GM21619 (cell line): ENCODE results near the gene ZDHHC16.
"Not testable (repeated sequence)": the region's sequence is repeated elsewhere in the genome, so short reads cannot be mapped to it uniquely, and the experiment has no call there.

ENCODE experiments used
- ATAC-seq: cut with Tn5 transposase; IDR thresholded peaks from one replicate; pipeline ENCODE4 v1.9.1; 2021; ENCODE audit not compliant: unreplicated experiment

The ZDHHC16 gene

GRCh38 chr10:97434055-97434454 is 11.9 kb upstream of the ZDHHC16 start:
- no peak for ATAC-seq

DNA sequence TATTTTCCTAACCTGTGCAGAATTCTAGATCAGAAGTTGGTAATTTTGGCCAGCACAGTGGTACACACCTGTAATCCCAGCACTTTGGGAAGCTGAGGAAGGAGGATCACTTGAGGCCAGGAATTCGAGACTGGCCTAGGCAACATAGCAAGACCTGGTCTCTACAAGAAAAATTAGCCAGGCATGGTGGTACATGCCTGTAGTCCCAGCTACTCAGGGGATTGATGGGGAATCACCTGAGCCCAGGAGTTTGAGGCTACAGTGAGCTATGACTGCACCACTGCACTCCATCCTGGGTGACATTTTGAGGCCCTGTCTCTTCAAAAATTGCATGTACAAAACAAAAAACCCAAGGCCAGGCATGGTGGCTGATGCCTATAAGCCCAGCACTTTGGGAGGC is 11.4 kb upstream of the ZDHHC16 start:
- ATAC-seq: no peak

DNA sequence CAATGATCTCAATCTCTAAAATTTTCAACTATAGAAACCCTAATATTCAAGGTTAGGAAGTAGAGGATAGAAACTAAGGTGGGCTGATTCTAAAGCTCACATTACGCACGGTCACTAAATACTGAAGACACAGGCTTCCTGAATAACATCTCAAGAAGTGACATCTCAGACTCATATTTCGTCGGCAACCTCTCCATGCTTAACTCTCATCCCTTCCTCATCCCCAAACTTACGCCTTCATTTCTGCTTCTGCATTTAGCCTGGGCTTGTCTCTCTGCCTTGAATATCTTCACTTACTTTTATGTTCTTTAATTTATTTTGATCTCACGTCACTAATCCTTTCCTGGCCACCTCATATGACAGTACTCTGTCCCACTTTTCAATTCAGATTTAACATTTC is 10.8 kb upstream of the ZDHHC16 start:
- ATAC-seq: no peak

GRCh38 chr10:97442277-97442676 is 3.7 kb upstream of the ZDHHC16 start:
- no peak for ATAC-seq

GRCh38 chr10:97444212-97444611 is 1.8 kb upstream of the ZDHHC16 start:
- no peak for ATAC-seq

- no peak for ATAC-seq
Measured at GRCh38 chr10:97445357-97445721, 636 bp upstream of the ZDHHC16 start.

- ATAC-seq: no peak
Measured at GRCh38 chr10:97450828-97451227, 4.9 kb downstream of the ZDHHC16 start.

DNA sequence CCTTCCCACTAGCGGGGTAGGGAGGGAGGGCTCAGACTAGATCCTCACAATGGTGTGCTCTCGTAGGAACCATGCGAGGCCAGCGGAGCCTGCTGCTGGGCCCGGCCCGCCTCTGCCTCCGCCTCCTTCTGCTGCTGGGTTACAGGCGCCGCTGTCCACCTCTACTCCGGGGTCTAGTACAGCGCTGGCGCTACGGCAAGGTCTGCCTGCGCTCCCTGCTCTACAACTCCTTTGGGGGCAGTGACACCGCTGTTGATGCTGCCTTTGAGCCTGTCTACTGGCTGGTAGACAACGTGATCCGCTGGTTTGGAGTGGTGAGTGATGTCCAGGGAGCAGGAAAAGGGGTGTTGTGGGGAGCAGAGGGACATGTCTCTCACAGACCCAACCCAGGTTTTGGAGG is 5.6 kb downstream of the ZDHHC16 start:
- no peak for ATAC-seq

DNA sequence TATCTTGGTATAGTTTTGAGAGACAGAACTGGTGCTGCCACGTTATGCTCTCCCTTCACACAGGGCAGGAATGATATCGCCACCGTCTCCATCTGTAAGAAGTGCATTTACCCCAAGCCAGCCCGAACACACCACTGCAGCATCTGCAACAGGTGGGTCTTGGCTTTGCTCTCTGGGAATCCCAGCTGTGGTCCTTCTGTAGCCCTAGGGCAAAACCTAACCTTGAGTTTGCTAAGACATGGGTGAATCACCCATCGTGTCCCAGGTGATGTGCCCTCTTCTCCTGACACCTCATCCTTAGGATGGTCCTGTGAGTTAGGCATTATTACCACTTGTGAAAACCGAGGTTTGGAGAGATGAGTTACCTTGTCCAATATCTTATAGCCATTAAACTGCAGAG is 6.4 kb downstream of the ZDHHC16 start:
- no peak for ATAC-seq

DNA sequence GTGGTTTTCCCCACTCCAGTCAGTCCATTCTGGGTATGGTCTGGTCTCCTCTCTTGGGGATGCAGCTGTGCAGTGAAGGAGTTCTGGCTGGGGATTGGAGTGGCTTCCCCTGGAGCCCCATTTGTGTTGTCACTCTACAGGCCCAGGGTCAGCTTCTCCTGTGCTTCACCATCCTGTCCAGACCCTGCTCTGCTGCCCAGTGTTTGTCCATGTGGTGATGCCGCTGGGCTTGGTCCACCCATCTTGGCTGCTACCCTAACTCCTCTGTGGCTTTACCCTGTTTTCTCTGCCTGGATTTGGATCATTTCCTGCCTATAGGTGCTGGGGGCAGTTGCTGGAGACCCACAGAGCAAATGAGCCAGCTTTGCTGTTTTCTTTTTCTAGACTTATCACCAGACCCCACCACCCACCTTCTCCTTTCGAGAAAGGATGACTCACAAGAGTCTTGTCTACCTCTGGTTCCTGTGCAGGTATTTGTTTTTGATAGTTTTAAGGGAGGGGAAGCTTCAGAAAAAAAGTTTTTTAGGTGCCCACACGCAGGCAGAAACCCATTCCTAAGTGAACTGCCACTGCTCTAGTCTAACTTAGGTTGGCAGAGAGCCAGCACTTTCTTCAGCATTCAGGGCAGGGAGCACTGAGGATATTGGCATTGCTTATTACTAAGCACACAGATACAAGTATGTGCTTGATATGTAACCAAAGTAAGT is 8.5 kb downstream of the ZDHHC16 start:
- ATAC-seq: no peak

DNA sequence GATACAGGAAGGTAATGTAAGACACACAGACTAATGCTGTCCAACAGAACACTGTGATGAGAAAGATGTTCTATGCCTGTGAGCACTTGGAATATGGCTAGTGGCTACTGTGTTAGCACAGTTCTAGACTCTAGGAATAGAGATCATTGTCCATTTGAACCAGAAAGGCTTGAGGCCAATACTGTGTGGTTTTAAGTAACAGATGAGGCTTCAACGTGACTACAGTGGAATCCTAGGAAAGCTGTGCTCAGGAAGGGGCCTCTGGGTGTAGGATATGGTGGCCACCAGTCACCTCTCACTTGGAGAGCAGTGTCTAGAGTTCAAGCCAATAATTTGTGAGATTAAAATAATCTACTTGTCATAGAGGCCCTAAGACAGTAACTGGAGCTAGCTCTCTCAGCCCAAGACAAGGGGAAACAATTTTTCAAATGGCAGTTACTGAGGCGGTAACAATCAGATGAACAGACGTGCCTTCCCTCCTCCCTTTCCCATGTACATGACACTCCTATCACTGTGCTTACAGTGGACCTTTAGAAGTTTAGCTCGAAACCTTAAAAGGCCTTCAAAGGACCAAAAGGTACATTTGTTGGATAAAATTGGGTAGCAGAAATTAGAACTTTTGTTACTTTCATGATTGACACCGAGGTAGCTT is 10.2 kb downstream of the ZDHHC16 start:
- no peak for ATAC-seq

DNA sequence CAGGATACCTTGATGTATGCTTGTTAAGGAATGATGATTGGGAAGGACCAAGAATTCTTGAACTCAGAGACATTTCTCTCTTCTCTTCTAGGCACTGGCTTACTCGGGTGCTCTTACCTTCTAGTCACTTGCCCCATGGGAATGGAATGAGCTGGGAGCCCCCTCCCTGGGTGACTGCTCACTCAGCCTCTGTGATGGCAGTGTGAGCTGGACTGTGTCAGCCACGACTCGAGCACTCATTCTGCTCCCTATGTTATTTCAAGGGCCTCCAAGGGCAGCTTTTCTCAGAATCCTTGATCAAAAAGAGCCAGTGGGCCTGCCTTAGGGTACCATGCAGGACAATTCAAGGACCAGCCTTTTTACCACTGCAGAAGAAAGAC is 10.7 kb downstream of the ZDHHC16 start:
- ATAC-seq: no peak

DNA sequence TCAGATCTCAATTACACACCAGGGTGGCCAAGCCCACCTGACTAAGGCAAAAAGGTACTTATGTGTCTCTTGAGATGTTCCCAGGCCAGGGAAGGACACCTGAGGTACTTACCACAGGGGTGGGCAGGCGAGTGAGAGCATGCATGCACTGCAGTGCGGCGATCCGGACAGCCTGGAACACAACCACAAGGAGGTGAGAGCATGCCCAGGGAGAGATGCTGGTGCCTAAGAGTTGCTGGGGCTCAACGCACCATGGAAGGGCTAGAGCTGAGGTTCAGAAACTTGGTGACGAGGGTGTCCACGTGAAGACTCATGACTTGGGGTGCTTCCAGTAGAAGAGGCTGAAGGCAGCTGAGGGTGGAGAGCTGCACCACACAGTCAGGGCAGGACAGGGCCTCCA is 13.1 kb downstream of the ZDHHC16 start:
- ATAC-seq: no peak

DNA sequence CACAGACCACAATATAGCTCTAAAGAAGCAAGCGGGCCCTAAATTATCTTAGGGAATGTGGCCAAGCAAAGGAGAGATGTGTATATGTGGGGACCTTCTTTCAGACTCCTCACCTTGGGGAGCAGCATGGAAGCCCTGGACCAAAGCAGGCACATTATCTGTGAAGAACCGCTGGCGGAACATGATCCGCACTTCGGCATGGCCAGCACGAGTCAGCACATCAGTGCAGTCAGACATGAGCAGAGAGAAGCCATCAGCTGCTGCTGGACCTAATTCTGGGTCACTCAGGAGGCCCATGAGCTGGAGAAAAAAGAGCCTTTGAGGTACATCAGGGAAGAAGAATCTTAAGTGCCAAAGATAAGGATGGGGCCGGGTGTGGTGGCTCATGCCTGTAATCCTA is 14.0 kb downstream of the ZDHHC16 start:
- ATAC-seq: no peak

DNA sequence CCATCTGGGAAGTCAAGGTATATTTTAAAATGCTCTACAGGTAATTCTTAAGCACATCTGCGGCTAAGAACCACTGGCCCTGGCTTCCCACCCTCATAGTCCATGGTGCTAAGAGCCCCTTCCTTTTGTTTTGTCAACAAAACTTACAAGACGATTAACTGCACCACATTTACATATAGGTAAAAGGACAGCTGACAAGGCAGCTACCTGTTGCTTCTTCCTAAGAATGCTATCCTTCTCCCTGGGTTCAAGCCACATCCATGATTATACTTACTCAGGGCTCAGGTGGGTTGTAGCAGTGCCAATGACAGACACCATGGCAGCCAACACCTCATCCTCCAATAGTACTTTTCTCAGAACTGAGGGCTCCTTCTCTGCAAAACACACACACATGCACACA is 16.3 kb downstream of the ZDHHC16 start:
- ATAC-seq: no peak

DNA sequence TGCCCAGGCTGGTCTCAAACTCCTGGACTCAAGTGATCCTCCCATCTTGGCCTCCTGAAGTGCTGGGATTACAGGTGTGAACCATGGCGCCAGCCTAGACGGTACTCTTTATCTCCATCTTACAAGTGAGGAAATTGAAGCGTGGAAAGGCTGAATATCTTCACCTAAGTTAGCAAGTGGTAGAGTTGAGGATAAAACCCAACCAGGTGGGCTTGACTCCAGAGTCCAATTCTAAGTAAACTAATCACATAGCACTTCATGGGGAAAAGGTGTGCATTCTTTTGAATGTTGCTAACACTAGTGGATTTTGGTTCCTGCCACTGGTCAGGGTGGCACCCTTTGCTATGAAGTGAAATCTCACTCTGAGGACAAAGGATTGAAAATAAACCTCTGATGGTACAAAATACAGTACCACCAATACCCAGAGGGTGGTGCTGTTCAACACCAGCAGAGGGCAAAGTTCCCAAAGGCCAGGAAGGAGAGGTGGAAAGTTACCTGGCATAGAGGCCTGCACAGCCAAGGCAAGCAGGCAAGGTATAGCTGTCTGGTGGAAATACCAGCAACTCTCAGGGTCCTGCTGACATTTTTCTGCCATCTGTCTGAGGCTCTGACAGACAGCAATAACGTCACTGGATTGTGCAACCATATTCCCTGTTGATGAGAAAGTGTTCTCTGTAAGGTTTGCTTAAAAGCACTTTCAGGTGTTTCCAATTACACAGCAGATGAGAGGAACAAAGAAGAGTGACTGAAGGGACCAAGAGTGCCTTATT is 17.6 kb downstream of the ZDHHC16 start:
- no peak for ATAC-seq

- ATAC-seq: no peak
Measured at GRCh38 chr10:97464226-97464625, 18.3 kb downstream of the ZDHHC16 start.

DNA sequence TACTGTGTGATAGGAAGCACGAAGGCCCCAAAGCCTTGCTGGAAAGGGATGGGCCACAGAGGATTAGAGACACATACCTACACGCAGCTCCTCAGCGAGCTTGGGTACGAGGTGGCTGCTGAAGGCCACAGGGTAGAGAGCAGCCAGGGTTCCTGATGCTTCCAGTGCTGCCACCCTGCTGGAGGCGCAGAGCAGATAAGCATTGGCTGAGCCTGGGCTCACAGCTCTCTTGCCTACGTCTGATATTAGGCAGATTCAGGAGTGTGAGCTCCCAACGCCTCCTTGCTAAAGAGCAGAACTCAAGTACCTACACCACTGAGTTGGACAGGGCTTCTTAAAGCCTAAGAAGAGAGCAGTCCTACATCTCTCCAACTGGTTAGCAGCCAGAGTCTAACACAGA is 20.0 kb downstream of the ZDHHC16 start:
- no peak for ATAC-seq

DNA sequence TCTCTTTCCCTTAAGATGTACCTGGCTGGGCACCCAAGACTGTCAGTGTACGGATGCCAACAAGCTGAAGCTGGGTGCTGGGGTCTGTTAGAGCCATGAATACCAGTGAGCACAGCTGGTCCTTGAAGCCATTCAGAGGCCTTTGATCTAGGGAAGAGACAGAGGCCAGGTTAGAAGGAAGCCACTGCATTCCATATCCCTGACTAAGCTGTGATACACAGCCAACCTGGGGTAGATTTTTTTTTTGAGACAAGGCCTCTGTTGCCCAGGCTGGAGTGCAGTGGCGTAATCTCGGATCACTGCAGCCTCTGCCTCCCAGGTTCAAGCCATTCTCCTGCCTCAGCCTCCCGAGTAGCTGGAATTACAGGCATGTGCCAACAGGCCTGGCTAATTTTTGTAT is 20.8 kb downstream of the ZDHHC16 start:
- no peak for ATAC-seq

DNA sequence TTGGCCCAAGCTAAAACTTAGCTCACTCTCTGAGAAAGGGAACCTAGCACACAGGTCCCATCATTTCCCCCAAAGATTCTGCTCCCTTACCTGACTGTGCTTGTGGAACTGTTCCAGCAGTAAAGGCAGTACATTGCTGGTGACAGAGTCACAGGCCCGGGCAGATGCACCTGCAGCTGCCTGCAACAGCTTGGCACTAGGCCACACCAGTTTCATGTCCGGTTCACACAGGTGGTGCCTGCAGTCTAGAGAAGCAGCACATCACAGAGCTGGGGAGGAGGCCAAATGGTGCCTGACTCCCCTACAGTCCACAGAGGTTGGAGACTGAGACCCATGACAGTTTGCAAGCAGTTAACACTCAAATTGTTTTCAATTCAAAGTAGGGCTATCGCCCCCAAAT is 22.2 kb downstream of the ZDHHC16 start:
- ATAC-seq: no peak

DNA sequence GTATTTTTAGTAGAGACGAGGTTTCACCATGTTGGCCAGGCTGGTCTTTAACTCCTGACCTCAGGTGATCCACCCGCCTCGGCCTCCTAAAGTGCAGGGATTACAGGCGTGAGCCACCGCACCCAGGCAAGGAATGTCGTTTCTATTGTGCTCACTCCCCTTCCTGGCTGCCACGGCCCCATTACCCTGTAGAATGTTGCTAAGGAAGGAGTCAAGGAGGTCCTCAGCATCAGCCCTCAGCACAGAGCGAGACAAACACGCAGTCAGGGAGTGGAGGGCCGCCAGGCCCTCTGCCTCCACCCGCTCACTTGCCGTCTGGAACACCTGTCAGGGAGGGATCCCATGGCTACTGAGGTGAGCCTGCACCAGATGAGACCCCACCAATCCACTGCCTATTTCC is 22.8 kb downstream of the ZDHHC16 start:
- ATAC-seq: not testable (repeated sequence)

DNA sequence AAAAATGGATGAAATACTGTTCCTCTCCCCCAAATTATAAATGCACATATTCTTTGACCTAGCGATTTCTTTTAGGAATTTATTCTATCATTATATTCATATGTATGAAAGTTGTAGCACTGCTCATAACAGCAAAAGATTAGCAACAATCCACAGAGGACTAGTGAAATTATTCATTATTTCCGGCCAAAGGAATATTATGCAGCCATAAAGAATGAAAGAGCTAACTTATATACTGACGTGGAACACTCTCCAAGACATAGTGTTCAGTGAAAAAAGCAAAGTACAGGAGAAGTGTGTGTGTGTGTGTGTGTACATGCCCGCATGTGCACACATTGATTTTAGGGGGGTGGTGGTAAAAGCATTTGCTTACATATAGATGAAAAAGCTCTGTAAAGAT is 28.9 kb downstream of the ZDHHC16 start:
- ATAC-seq: no peak
